Neuronal stem cell (in vitro differentiated cells): ENCODE data around the gene GPR135. TPM values are rescaled to one million over a fixed set of nuclear protein-coding genes. Genes with fewer than 3 reads are reported as not detected.
A peak's percentile ranks its signal among the peaks of the same experiment; 100 is the strongest.

Source experiments
- DNase-seq: peaks from one replicate; pipeline ENCODE4 v3.0.0-alpha.2; 2013; ENCODE audit warnings: low spot score
- H2AFZ ChIP-seq: one replicate; pipeline ENCODE4 v1.6.1; 2013; ENCODE audit warnings: mild to moderate bottlenecking, low read length, inconsistent platforms
- H2AK5ac ChIP-seq: 2 replicates; pipeline ENCODE4 v1.6.1; 2013; ENCODE audit warnings: low read depth, mild to moderate bottlenecking, inconsistent platforms, low read length, moderate library complexity, mixed read lengths
- H2BK120ac ChIP-seq: 2 replicates; pipeline ENCODE4 v1.6.1; 2013; ENCODE audit warnings: low read depth, mild to moderate bottlenecking, inconsistent platforms, low read length, moderate library complexity, mixed read lengths
- H2BK12ac ChIP-seq: one replicate; pipeline ENCODE4 v1.6.1; 2013; ENCODE audit warnings: low read length, inconsistent platforms
- H2BK15ac ChIP-seq: 2 replicates; pipeline ENCODE4 v1.6.1; 2013; ENCODE audit warnings: mild to moderate bottlenecking, low read length, inconsistent platforms, mixed read lengths
- H2BK5ac ChIP-seq: one replicate; pipeline ENCODE4 v1.6.1; 2013; ENCODE audit warnings: inconsistent platforms, mild to moderate bottlenecking, low read length, moderate library complexity
- H3K14ac ChIP-seq: one replicate; pipeline ENCODE4 v1.6.1; 2013; ENCODE audit warnings: low read length, inconsistent platforms
- H3K18ac ChIP-seq: 2 replicates; pipeline ENCODE4 v1.6.1; 2013; ENCODE audit warnings: low read length, inconsistent platforms
- H3K23ac ChIP-seq: 2 replicates; pipeline ENCODE4 v1.6.1; 2013; ENCODE audit warnings: low read depth, mild to moderate bottlenecking, mixed read lengths, low read length, inconsistent platforms; ENCODE audit not compliant: poor library complexity
- H3K27ac ChIP-seq: replicated peaks from 3 replicates; pipeline ENCODE4 v1.5.1; 2013; ENCODE audit warnings: low read length, inconsistent platforms
- H3K27me3 ChIP-seq, 3 experiments: 2 replicates each; pipeline ENCODE4 v1.6.1; 2013; ENCODE audit warnings: low read length in 3 of 3, mild to moderate bottlenecking in 2 of 3, inconsistent platforms in 1 of 3, low read depth in 1 of 3, mixed read lengths in 1 of 3, moderate library complexity in 1 of 3; ENCODE audit not compliant: control insufficient read depth in 3 of 3, insufficient read depth in 3 of 3
- H3K36me3 ChIP-seq, 2 donors: replicated peaks in 1 of 2; 2 replicates each; pipeline ENCODE4 v1.6.1; 2013; ENCODE audit warnings: low read length in 2 of 2; ENCODE audit not compliant: control insufficient read depth in 2 of 2, insufficient read depth in 2 of 2
- H3K4ac ChIP-seq: 2 replicates; pipeline ENCODE4 v1.6.1; 2013; ENCODE audit warnings: inconsistent platforms, mild to moderate bottlenecking, low read length, moderate library complexity
- H3K4me1 ChIP-seq, 2 donors: 1 replicate in 1 of 2; 2 replicates in 1 of 2; pipeline ENCODE4 v1.6.1; 2013; ENCODE audit warnings: low read length in 2 of 2, low read depth in 1 of 2; ENCODE audit not compliant: control insufficient read depth in 2 of 2, insufficient read depth in 1 of 2
- H3K4me2 ChIP-seq: one replicate; pipeline ENCODE4 v1.6.1; 2013; ENCODE audit warnings: mild to moderate bottlenecking, low read length, inconsistent platforms; ENCODE audit not compliant: insufficient read depth, poor library complexity, severe bottlenecking
- H3K4me3 ChIP-seq, 2 donors: 2 replicates each; pipeline ENCODE4 v1.5.1; 2013; ENCODE audit warnings: low read length in 2 of 2, mild to moderate bottlenecking in 2 of 2, inconsistent platforms in 1 of 2, moderate library complexity in 1 of 2
- H3K79me1 ChIP-seq: one replicate; pipeline ENCODE4 v1.6.1; 2013; ENCODE audit warnings: low read depth, mild to moderate bottlenecking, inconsistent platforms, low read length, moderate library complexity
- H3K9ac ChIP-seq: one replicate; pipeline ENCODE4 v1.6.1; 2013; ENCODE audit warnings: mild to moderate bottlenecking, low read depth, low read length, inconsistent platforms; ENCODE audit not compliant: poor library complexity
- H3K9me3 ChIP-seq, 2 donors: replicated peaks in 1 of 2; 2 replicates each; pipeline versions ENCODE3 to v1.6.1; 2013; ENCODE audit warnings: low read length in 2 of 2, mild to moderate bottlenecking in 2 of 2, inconsistent platforms in 1 of 2, low read depth in 1 of 2, mixed read lengths in 1 of 2, moderate library complexity in 1 of 2; ENCODE audit not compliant: control insufficient read depth in 2 of 2, insufficient read depth in 1 of 2
- H4K8ac ChIP-seq: one replicate; pipeline ENCODE4 v1.6.1; 2013; ENCODE audit warnings: low read depth, mild to moderate bottlenecking, inconsistent platforms, low read length, moderate library complexity
- H4K91ac ChIP-seq: one replicate; pipeline ENCODE4 v1.6.1; 2013; ENCODE audit warnings: low read length, low read depth, mild to moderate bottlenecking, inconsistent platforms; ENCODE audit not compliant: poor library complexity
- WGBS, 2 donors: extraction: QIAGEN DNeasy Blood & Tissue Kit; methylation state at CpG; one replicate each; pipeline ENCODE4 v1.1.7; 2013; ENCODE audit warnings: missing lambda C conversion rate in 2 of 2, mixed read lengths in 1 of 2; ENCODE audit not compliant: insufficient read length in 2 of 2, insufficient replicate concordance in 1 of 2; ENCODE audit errors: extremely low coverage in 2 of 2; 5-methylcytosine and 5-hydroxymethylcytosine counted together
- polyA plus RNA-seq, 2 experiments: library from polyadenylated mRNA; stranded (reverse); fragments of 200-250 nt; gene quantifications; one replicate each; pipeline ENCODE4 v1.2.3, GENCODE V29; 2013

GPR135 gene, protein sequence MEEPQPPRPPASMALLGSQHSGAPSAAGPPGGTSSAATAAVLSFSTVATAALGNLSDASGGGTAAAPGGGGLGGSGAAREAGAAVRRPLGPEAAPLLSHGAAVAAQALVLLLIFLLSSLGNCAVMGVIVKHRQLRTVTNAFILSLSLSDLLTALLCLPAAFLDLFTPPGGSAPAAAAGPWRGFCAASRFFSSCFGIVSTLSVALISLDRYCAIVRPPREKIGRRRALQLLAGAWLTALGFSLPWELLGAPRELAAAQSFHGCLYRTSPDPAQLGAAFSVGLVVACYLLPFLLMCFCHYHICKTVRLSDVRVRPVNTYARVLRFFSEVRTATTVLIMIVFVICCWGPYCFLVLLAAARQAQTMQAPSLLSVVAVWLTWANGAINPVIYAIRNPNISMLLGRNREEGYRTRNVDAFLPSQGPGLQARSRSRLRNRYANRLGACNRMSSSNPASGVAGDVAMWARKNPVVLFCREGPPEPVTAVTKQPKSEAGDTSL
- polyA plus RNA-seq (2013, experiment 1 of 2): 1.1 TPM
- polyA plus RNA-seq (2013, experiment 2 of 2): 1.1 TPM

DNA sequence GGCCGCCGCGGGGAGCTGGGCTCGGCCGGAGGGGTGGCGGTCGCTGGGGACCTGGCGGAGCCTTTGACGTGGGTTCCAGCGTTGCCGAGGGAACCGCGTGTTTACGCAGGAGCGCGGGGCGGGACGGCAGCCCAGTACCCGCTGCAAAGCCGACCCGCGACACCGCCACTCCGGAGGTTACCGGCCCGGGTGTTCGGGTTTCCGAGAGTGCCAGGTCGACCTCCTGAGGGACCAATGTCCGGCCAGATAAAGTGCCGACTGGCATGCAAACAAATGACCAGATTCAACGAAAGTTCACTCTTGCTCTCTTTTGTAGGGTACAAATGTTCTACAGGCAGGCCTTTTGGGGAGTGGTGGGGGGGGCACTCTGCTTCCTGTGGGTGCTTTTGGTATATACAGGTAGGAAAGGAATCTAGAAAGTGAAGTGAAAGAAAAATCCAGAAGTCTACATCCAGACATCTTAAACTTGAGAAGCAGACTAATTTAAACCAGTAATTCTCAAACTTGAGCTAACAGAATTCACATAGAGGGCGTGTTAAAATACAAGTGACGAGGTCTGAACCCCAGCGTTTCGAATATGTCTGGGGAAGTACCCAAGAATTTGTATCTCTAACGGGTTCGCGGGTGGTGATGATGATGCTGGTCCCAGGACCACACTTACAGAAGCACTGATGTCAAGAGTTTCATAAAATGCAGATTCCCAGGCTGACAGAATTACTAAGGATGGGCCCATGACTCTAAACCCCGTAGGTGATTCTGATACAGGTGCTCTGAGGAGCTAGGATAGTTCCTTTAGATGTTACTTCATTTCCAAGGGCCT lies at the start of gene GPR135:
GPR135 (minus strand) TSS at position 65 of the 820 bp plus-strand sequence. CDS start 154 bp downstream, outside the sequence.
- Histone ChIP-seq H2BK15ac (peak within 1 kb of the TSS; percentile 42), H3K79me1 (no peaks in the 10 kb centered on the region), H3K4me3 (peak within 1 kb of the TSS in 1 of 2 donors; percentile 85), H2AK5ac (no peak within 1 kb of the TSS), H3K4ac (no peak within 1 kb of the TSS), H3K23ac (peak within 1 kb of the TSS; percentile 82), H3K9ac (peak within 1 kb of the TSS; percentile 89), H2AFZ (no peak within 1 kb of the TSS), H2BK120ac (no peak within 1 kb of the TSS), H4K8ac (peak within 1 kb of the TSS; percentile 78), H2BK5ac (peak within 1 kb of the TSS; percentile 72), H4K91ac (no peak within 1 kb of the TSS), H3K14ac (peak within 1 kb of the TSS; percentile 87), H3K4me2 (peak within 1 kb of the TSS; percentile 95), H3K36me3 (peaks cover 0 to 68% of the 10 kb centered on the region in 2 donors), H3K4me1 (peaks cover 0 to 6% of the 10 kb centered on the region in 2 donors), H3K18ac (peak within 1 kb of the TSS; percentile 92), H2BK12ac (peak within 1 kb of the TSS; percentile 27), H3K9me3 (no peaks in the 10 kb centered on the region), H3K27ac (no peak within 1 kb of the TSS), H3K27me3 (peaks cover 0 to 14% (median 2%) of the 10 kb centered on the region in 3 experiments)
- WGBS, 2 donors: no CpG with 5 or more reads among the region's 40 CpGs
- no peak for DNase-seq

- Histone ChIP-seq H3K4me3 (no peak overlapping the region), H4K8ac (no peak overlapping the region), H2BK120ac (no peak overlapping the region), H3K79me1 (peaks cover 1% of the 10 kb centered on the region), H3K27me3 (no peaks in the 10 kb centered on the region), H3K4ac (no peak overlapping the region), H2AFZ (peak overlapping the region; percentile 7), H3K4me1 (peaks cover 0 to 4% of the 10 kb centered on the region in 2 donors), H3K4me2 (no peak overlapping the region), H2AK5ac (no peak overlapping the region), H4K91ac (no peak overlapping the region), H3K18ac (peak overlapping the region; percentile 0), H3K9ac (no peak overlapping the region), H2BK12ac (no peak overlapping the region), H3K27ac (peak overlapping the region; percentile 7), H3K14ac (no peak overlapping the region), H3K23ac (no peak overlapping the region), H2BK5ac (no peak overlapping the region), H3K9me3 (no peaks in the 10 kb centered on the region), H3K36me3 (no peaks in the 10 kb centered on the region), H2BK15ac (no peak overlapping the region)
- WGBS, 2 donors: no CpG with 5 or more reads among the region's 4 CpGs
- peak; percentile 66 for DNase-seq
Measured at GRCh38 chr14:59511916-59512575, 46.9 kb upstream of the GPR135 start.

- no peak for DNase-seq
- no peak overlapping the region for H3K4me3 ChIP-seq
- H3K36me3 ChIP-seq: no peaks in the 10 kb centered on the region
- no peak overlapping the region for H2AFZ ChIP-seq
- H3K27ac ChIP-seq: no peak overlapping the region
- H3K9me3 ChIP-seq: no peaks in the 10 kb centered on the region
- H2BK15ac ChIP-seq: no peak overlapping the region
- no peak overlapping the region for H4K8ac ChIP-seq
- no peak overlapping the region for H3K9ac ChIP-seq
- H4K91ac ChIP-seq: no peak overlapping the region
- no peak overlapping the region for H2AK5ac ChIP-seq
- no peaks in the 10 kb centered on the region for H3K27me3 ChIP-seq
- H2BK120ac ChIP-seq: no peak overlapping the region
- H2BK5ac ChIP-seq: no peak overlapping the region
- H3K4me2 ChIP-seq: no peak overlapping the region
- H3K23ac ChIP-seq: no peak overlapping the region
- H3K18ac ChIP-seq: no peak overlapping the region
- WGBS, 2 donors: no CpG with 5 or more reads among the region's 3 CpGs
- H3K4me1 ChIP-seq: peaks cover 0 to 4% of the 10 kb centered on the region in 2 donors
- no peak overlapping the region for H3K14ac ChIP-seq
- peaks cover 1% of the 10 kb centered on the region for H3K79me1 ChIP-seq
- H2BK12ac ChIP-seq: no peak overlapping the region
- no peak overlapping the region for H3K4ac ChIP-seq
Measured at GRCh38 chr14:59510966-59511365, 45.8 kb upstream of the GPR135 start.
